ENCODE measurements around the gene CRTAC1. TPM values are rescaled to one million over a fixed set of nuclear protein-coding genes. Genes with fewer than 3 reads are reported as not detected.

CRTAC1 gene
- total RNA-seq, 1 experiment from 2014 or later: 0.46 TPM

- H3K27ac Mint-ChIP-seq: no peak overlapping the region; a peak in 2 of 7 replicates
- peaks cover 24 to 38% of the 10 kb centered on the region in 2 experiments for H3K4me1 Mint-ChIP-seq
- no peak overlapping the region for H2AFZ ChIP-seq (ENCODE audit: low read length)
- no peak overlapping the region for H3K23ac ChIP-seq (ENCODE audit: insufficient read length, low read depth, low read length)
- WGBS (ENCODE audit: extremely low coverage, insufficient read length, low lambda C conversion rate): no CpG with 5 or more reads among the region's 10 CpGs
- H3K27ac ChIP-seq (ENCODE audit: insufficient read length, low read depth, low read length): no peak overlapping the region
- H3K36me3 Mint-ChIP-seq (ENCODE audit: insufficient read depth in 1 of 3, low read depth in 3 of 3): no peaks in the 10 kb centered on the region
- no peak overlapping the region for H3K14ac ChIP-seq (ENCODE audit: insufficient read depth, low read length)
- H3K23me2 ChIP-seq (ENCODE audit: insufficient read length, low read depth, low read length, poor library complexity, severe bottlenecking): no peaks in the 10 kb centered on the region
- H3K18ac ChIP-seq (ENCODE audit: insufficient read length, low read depth, low read length): no peak overlapping the region
- H3K4me3 Mint-ChIP-seq: no peak overlapping the region
- no peaks in the 10 kb centered on the region for H4K20me1 ChIP-seq (ENCODE audit: control insufficient read depth, insufficient read depth, insufficient read length)
- H3K4me2 ChIP-seq (ENCODE audit: insufficient read depth, insufficient read length, low read length): no peak overlapping the region
- TF ChIP-seq CTCF (conservative IDR thresholded peaks at IDR 0.05): no peak
- H3K56ac ChIP-seq (ENCODE audit: insufficient read length, low read depth, low read length): no peak overlapping the region
- peaks cover 2% of the 10 kb centered on the region for H3K4me1 ChIP-seq (ENCODE audit: insufficient read depth, low read length)
- H3K79me2 ChIP-seq (ENCODE audit: insufficient read depth, low read length): no peaks in the 10 kb centered on the region
- H3T11ph ChIP-seq (ENCODE audit: low read length): no peak overlapping the region
- no peak overlapping the region for H2BK5ac ChIP-seq (ENCODE audit: insufficient read length, low read length)
- no peak overlapping the region for H2BK120ac ChIP-seq (ENCODE audit: low read depth, low read length, poor library complexity, severe bottlenecking)
- no peak overlapping the region for H2BK12ac ChIP-seq (ENCODE audit: insufficient read length, low read depth, low read length)
- H3K9me3 ChIP-seq (ENCODE audit: control insufficient read depth, low read depth, low read length): no peaks in the 10 kb centered on the region
- H3K79me1 ChIP-seq (ENCODE audit: insufficient read depth, low read depth, low read length, poor library complexity, severe bottlenecking): no peaks in the 10 kb centered on the region
- H4K8ac ChIP-seq (replicated peaks; ENCODE audit: insufficient read length, low read depth, low read length): no peak overlapping the region
- no peak for DNase-seq
- H3K27me3 Mint-ChIP-seq (ENCODE audit: low read depth): peaks cover 5% of the 10 kb centered on the region; the same call in 1 of the 2 replicates
- no peak overlapping the region for H4K5ac ChIP-seq (ENCODE audit: insufficient read length, low read depth, low read length)
- H2AK5ac ChIP-seq (ENCODE audit: insufficient read length, low read length): no peak overlapping the region
- no peak overlapping the region for H2BK15ac ChIP-seq (ENCODE audit: low read depth, low read length)
- no peak overlapping the region for H4K91ac ChIP-seq (ENCODE audit: insufficient read length, low read depth, low read length)
- no peak overlapping the region for H3K9ac ChIP-seq (ENCODE audit: extremely low read depth, insufficient read length, low read length)
- no peaks in the 10 kb centered on the region for H3K9me3 Mint-ChIP-seq
- H3K4ac ChIP-seq (ENCODE audit: low read depth, low read length): no peak overlapping the region
- no peaks in the 10 kb centered on the region for H3K27me3 ChIP-seq (ENCODE audit: insufficient read depth, low read length)
- H2BK20ac ChIP-seq (ENCODE audit: low read depth, low read length, poor library complexity, severe bottlenecking): no peak overlapping the region
Observed at GRCh38 chr10:97867220-97867800, 163.1 kb downstream of the CRTAC1 start.

Data from H9 (cell line).